Measurements from ENCODE around the gene PEX3.
"Not testable (repeated sequence)": the region's sequence is repeated elsewhere in the genome, so short reads cannot be mapped to it uniquely, and the experiment has no call there.

The PEX3 gene

DNA sequence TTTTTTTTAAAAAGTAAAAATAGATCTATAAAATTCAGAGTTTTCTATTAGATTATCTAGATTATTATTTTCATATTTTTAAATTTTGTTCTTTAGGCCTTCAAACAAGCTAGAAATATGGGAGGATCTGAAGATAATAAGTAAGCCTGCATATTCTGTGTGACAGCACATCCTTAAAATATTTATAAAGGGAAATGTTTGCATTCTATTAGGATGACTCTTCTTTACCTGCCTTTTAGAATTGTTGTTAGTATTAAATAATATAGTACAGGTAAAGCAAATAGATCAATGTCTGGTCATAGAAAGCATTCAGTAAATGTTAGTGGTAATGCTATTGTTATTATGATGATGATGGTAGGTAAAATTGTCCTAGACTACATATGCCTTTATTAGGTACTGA is 17.4 kb downstream of the PEX3 start:
- Histone ChIP-seq H3K9ac (ENCODE audit: low read depth, low read length) (no peak overlapping the region), H3K79me2 (ENCODE audit: insufficient read depth, low read length) (no peaks in the 10 kb centered on the region), H3K27ac (ENCODE audit: low read length) (no peak overlapping the region), H3K4me2 (ENCODE audit: insufficient read depth, low read length) (no peak overlapping the region), H3K36me3 (ENCODE audit: insufficient read depth, low read length) (peaks cover 28% of the 10 kb centered on the region; the same call in 1 of the 2 replicates), H3K4me3 (ENCODE audit: low read depth in 1 of 2, low read length in 2 of 2) (no peak overlapping the region), H3K4me1 (ENCODE audit: insufficient read depth, low read length) (no peaks in the 10 kb centered on the region), H2AFZ (ENCODE audit: low read depth, low read length) (no peak overlapping the region), H4K20me1 (ENCODE audit: insufficient read depth, low read length) (no peaks in the 10 kb centered on the region), H3K27me3 (ENCODE audit: insufficient read depth, low read length, poor library complexity) (no peaks in the 10 kb centered on the region), H3K9me3 (ENCODE audit: insufficient read depth, low read length, severe bottlenecking) (no peaks in the 10 kb centered on the region)
- DNase-seq (no peak), ATAC-seq (ENCODE audit: insufficient read depth, low read depth) (no peak)
- no peak for TF ChIP-seq EZH2 (IDR thresholded peaks at IDR 0.05; ENCODE audit: borderline replicate concordance, low read depth, low read length, severe bottlenecking)
- TF ChIP-seq, protein P1, sequence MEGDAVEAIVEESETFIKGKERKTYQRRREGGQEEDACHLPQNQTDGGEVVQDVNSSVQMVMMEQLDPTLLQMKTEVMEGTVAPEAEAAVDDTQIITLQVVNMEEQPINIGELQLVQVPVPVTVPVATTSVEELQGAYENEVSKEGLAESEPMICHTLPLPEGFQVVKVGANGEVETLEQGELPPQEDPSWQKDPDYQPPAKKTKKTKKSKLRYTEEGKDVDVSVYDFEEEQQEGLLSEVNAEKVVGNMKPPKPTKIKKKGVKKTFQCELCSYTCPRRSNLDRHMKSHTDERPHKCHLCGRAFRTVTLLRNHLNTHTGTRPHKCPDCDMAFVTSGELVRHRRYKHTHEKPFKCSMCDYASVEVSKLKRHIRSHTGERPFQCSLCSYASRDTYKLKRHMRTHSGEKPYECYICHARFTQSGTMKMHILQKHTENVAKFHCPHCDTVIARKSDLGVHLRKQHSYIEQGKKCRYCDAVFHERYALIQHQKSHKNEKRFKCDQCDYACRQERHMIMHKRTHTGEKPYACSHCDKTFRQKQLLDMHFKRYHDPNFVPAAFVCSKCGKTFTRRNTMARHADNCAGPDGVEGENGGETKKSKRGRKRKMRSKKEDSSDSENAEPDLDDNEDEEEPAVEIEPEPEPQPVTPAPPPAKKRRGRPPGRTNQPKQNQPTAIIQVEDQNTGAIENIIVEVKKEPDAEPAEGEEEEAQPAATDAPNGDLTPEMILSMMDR (IDR thresholded peaks at IDR 0.05; ENCODE audit: borderline replicate concordance, extremely low read depth, low read length, poor library complexity, severe bottlenecking): no peak

DNA sequence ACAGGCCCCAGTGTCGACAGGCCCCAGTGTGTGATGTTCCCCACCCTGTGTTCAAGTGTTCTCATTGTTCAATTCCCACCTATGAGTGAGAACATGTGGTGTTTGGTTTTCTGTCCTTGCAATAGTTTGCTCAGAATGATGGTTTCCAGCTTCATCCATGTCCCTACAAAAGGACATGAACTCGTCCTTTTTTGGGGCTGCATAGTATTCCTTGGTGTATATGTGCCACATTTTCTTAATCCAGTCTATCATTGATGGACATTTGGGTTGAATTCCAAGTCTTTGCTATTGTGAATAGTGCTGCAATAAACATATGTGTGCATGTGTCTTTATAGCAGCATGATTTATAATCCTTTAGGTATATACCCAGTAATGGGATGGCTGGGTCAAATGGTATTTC is 18.2 kb downstream of the PEX3 start:
- not testable (repeated sequence) for H3K4me1 ChIP-seq (ENCODE audit: insufficient read depth, low read length); H2AFZ ChIP-seq (ENCODE audit: low read depth, low read length); H3K4me3 ChIP-seq (ENCODE audit: low read depth in 1 of 2, low read length in 2 of 2); H3K27me3 ChIP-seq (ENCODE audit: insufficient read depth, low read length, poor library complexity); H4K20me1 ChIP-seq (ENCODE audit: insufficient read depth, low read length); H3K79me2 ChIP-seq (ENCODE audit: insufficient read depth, low read length); ATAC-seq (ENCODE audit: insufficient read depth, low read depth); H3K9ac ChIP-seq (ENCODE audit: low read depth, low read length); H3K27ac ChIP-seq (ENCODE audit: low read length); DNase-seq; H3K4me2 ChIP-seq (ENCODE audit: insufficient read depth, low read length); H3K9me3 ChIP-seq (ENCODE audit: insufficient read depth, low read length, severe bottlenecking)
- H3K36me3 ChIP-seq (ENCODE audit: insufficient read depth, low read length): peaks cover 30% of the 10 kb centered on the region; the same call in 1 of the 2 replicates

DNA sequence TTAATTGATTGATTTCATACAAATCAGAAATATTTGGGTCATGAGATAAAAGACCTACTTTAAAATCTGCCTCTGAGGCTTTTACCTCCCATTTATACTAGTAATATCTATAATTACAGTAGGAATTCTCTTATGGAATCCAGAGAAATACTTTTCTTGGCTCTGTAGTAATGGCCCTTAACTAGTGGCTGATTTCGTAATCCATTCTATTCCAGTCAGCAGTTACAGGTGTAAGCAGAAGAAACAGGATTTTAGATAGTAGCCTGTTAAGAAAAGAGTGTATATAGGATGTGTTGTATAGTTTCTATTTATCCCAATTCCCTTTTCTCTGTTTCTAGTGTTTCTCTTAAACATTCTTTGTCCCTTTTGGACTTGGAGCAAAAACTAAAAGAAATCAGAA is 21.2 kb downstream of the PEX3 start:
- no peaks in the 10 kb centered on the region for H3K79me2 ChIP-seq (ENCODE audit: insufficient read depth, low read length)
- no peaks in the 10 kb centered on the region for H3K27me3 ChIP-seq (ENCODE audit: insufficient read depth, low read length, poor library complexity)
- no peak overlapping the region for H3K4me2 ChIP-seq (ENCODE audit: insufficient read depth, low read length)
- H3K9me3 ChIP-seq (ENCODE audit: insufficient read depth, low read length, severe bottlenecking): no peaks in the 10 kb centered on the region
- TF ChIP-seq, protein P1 (IDR thresholded peaks at IDR 0.05; ENCODE audit: borderline replicate concordance, extremely low read depth, low read length, poor library complexity, severe bottlenecking): no peak
- no peak for TF ChIP-seq EZH2 (IDR thresholded peaks at IDR 0.05; ENCODE audit: borderline replicate concordance, low read depth, low read length, severe bottlenecking)
- no peak for DNase-seq
- peaks cover 42% of the 10 kb centered on the region; the same call in 1 of the 2 replicates for H3K36me3 ChIP-seq (ENCODE audit: insufficient read depth, low read length)
- H3K27ac ChIP-seq (ENCODE audit: low read length): no peak overlapping the region
- H4K20me1 ChIP-seq (ENCODE audit: insufficient read depth, low read length): no peaks in the 10 kb centered on the region
- no peaks in the 10 kb centered on the region for H3K4me1 ChIP-seq (ENCODE audit: insufficient read depth, low read length)
- H3K4me3 ChIP-seq (ENCODE audit: low read depth in 1 of 2, low read length in 2 of 2): no peak overlapping the region
- no peak overlapping the region for H3K9ac ChIP-seq (ENCODE audit: low read depth, low read length)
- H2AFZ ChIP-seq (ENCODE audit: low read depth, low read length): no peak overlapping the region
- no peak for ATAC-seq (ENCODE audit: insufficient read depth, low read depth)

DNA sequence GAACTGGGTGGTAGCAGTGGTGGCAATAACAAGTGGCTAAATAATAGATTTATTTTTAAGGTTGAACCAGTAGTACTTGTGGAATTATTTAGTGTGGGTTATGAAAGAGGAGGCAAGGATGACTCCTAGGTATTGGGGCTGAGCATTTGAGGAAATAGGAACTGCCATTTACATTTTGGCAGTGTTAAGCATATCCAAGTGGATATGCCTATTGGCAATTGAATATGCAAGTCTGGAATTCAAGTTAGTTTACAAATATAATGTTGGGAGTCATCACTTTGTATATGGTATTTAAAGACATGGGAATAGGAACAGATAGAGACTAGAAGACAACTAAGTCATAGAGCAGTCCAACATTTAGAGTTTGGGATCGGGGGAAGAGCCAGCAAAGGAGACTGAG is 25.9 kb downstream of the PEX3 start:
- no peak overlapping the region for H3K4me3 ChIP-seq (ENCODE audit: low read depth in 1 of 2, low read length in 2 of 2)
- H3K79me2 ChIP-seq (ENCODE audit: insufficient read depth, low read length): no peaks in the 10 kb centered on the region
- H3K9ac ChIP-seq (ENCODE audit: low read depth, low read length): no peak overlapping the region
- no peaks in the 10 kb centered on the region for H3K27me3 ChIP-seq (ENCODE audit: insufficient read depth, low read length, poor library complexity)
- peaks cover 55% of the 10 kb centered on the region; the same call in 1 of the 2 replicates for H3K36me3 ChIP-seq (ENCODE audit: insufficient read depth, low read length)
- ATAC-seq (ENCODE audit: insufficient read depth, low read depth) (no peak), DNase-seq (no peak)
- no peaks in the 10 kb centered on the region for H3K4me1 ChIP-seq (ENCODE audit: insufficient read depth, low read length)
- no peak overlapping the region for H3K4me2 ChIP-seq (ENCODE audit: insufficient read depth, low read length)
- TF ChIP-seq, protein P1 (IDR thresholded peaks at IDR 0.05; ENCODE audit: borderline replicate concordance, extremely low read depth, low read length, poor library complexity, severe bottlenecking): no peak
- TF ChIP-seq EZH2 (IDR thresholded peaks at IDR 0.05; ENCODE audit: borderline replicate concordance, low read depth, low read length, severe bottlenecking): no peak
- H3K9me3 ChIP-seq (ENCODE audit: insufficient read depth, low read length, severe bottlenecking): no peaks in the 10 kb centered on the region
- H2AFZ ChIP-seq (ENCODE audit: low read depth, low read length): no peak overlapping the region
- no peaks in the 10 kb centered on the region for H4K20me1 ChIP-seq (ENCODE audit: insufficient read depth, low read length)
- H3K27ac ChIP-seq (ENCODE audit: low read length): no peak overlapping the region

Measured in DND-41 (cell line).